ENCODE results near the gene PYGM. TPM values are rescaled to one million over a fixed set of nuclear protein-coding genes. Genes with fewer than 3 reads are reported as not detected.

The PYGM gene
- total and polyA plus RNA-seq, 2 donors (not counting 3 experiments of a cell fraction or from before 2014, with no cell fraction given) = 0.10 to 0.62 TPM

DNA sequence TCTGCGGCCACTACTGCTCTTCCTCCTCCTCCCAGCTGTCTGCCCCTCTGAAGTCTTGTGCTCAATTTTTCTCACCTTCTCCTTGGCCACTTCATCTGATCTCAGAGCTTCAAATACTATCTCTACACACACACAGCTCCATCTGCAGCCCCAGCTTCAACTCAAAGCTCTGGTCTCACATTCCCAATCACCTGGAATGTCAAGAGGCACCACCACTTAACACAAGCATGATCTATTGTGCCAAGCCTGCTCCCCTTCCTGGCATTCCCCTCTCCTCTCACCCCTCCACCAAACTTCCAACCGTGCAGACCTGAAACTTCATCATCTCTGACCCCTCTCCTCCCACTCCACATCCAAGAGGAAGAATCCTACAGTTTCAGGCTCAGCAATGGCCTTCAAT is 54.3 kb downstream of the PYGM start:
- no peaks in the 10 kb centered on the region for H4K20me1 ChIP-seq (replicated peaks; ENCODE audit: control insufficient read depth, extremely low read depth, insufficient read depth, low read length)
- no peak for TF ChIP-seq MYC (IDR thresholded peaks at IDR 0.05; ENCODE audit: low read depth, low read length)
- no peak for TF ChIP-seq POLR2AphosphoS5 (IDR thresholded peaks at IDR 0.05; ENCODE audit: insufficient read depth, low read depth, low read length)
- TF ChIP-seq JUN (IDR thresholded peaks at IDR 0.05; ENCODE audit: borderline replicate concordance, insufficient read depth, insufficient read length, low read depth) = no peak
- TF ChIP-seq EZH2 (IDR thresholded peaks at IDR 0.05; ENCODE audit: borderline replicate concordance, low read depth, low read length, severe bottlenecking) = no peak
- TF ChIP-seq POLR2A (IDR thresholded peaks at IDR 0.05; ENCODE audit: low read depth, low read length) = no peak
- no peak for TF ChIP-seq GATA2 (IDR thresholded peaks at IDR 0.05; ENCODE audit: insufficient read depth, insufficient read length, low read depth, low read length)
- TF ChIP-seq CTCF (IDR thresholded peaks at IDR 0.05; ENCODE audit: extremely low read depth in 1 of 2, insufficient read depth in 1 of 2, low read depth in 1 of 2, low read length in 2 of 2) = no peak
- TF ChIP-seq MAX (IDR thresholded peaks at IDR 0.05; ENCODE audit: insufficient read depth, insufficient read length) = no peak
- TF ChIP-seq FOS (IDR thresholded peaks at IDR 0.05; ENCODE audit: borderline replicate concordance, insufficient read depth, low read length) = no peak
- peaks cover 28 to 30% of the 10 kb centered on the region in 2 experiments for H3K27me3 ChIP-seq (ENCODE audit: control insufficient read depth in 2 of 2, insufficient read depth in 2 of 2, low read length in 2 of 2)
- no peak overlapping the region for H3K4me2 ChIP-seq (ENCODE audit: insufficient read depth, low read length)
- intact Hi-C loops (cut with micrococcal nuclease) (no loop called here), dilution Hi-C loops (cut with MboI; ENCODE audit: extremely low pct_ligation_motif_present, low sequenced_read_pairs) (no loop called here)
- no peaks in the 10 kb centered on the region for H3K4me1 ChIP-seq (ENCODE audit: control insufficient read depth, extremely low read depth, insufficient read depth, low read length)
- H3K9me1 ChIP-seq (replicated peaks; ENCODE audit: control insufficient read depth, extremely low read depth, insufficient read depth, low read length) = no peaks in the 10 kb centered on the region
- DNase-seq (ENCODE audit: low read depth, low spot score) = no peak
- no peaks in the 10 kb centered on the region for H3K9me3 ChIP-seq (replicated peaks; ENCODE audit: control insufficient read depth, insufficient read depth, low read length)
- no peak overlapping the region for H3K9ac ChIP-seq (replicated peaks; ENCODE audit: extremely low read depth, insufficient read depth, low read length)
- no peaks in the 10 kb centered on the region for H3K79me2 ChIP-seq (ENCODE audit: control insufficient read depth, insufficient read depth, low read length)
- H3K27ac ChIP-seq (ENCODE audit: insufficient read depth, low read depth, low read length) = no peak overlapping the region
- ChIA-PET CTCF (interaction anchor here (0.5 to 2.2 kb wide), 4 partner anchors 10 to 257 kb away, joined by 3 to 31 read pairs (median 6); no protein-coding TSS in a partner anchor), POLR2A (no interaction called here)
- BruUV-seq (replicated peaks) = no TSS peak
- no peak overlapping the region for H2AFZ ChIP-seq (ENCODE audit: low read depth, low read length)
- no peak overlapping the region for H3K4me3 ChIP-seq (replicated peaks in 1 of 3; ENCODE audit: insufficient read depth in 1 of 3, low read depth in 1 of 3, low read length in 3 of 3)
- no peak for FAIRE-seq
- no peaks in the 10 kb centered on the region for H3K36me3 ChIP-seq (ENCODE audit: control insufficient read depth in 2 of 2, extremely low read depth in 1 of 2, insufficient read depth in 2 of 2, low read length in 2 of 2)

Measured in endothelial cell of umbilical vein (primary cell).